HCT116 (cell line): ENCODE data around the gene SWT1. TPM values are rescaled to one million over a fixed set of nuclear protein-coding genes. Genes with fewer than 3 reads are reported as not detected.

Experiments
- ATAC-seq: fragments of 200-7000 bp; cut with Tn5 transposase; 2 replicates; pipeline ENCODE4 v1.9.1; 2020; ENCODE audit warnings: mild to moderate bottlenecking, moderate library complexity
- BruUV-seq: library from RNA; stranded (reverse); fragments of 400-500 nt; replicated peaks from 2 replicates; lab custom pipeline; 2021; lab: Mats Ljungman, UMichigan
- CTCF ChIA-PET: fragments of 300-600 bp; sonication (Branson Sonifier 250); formaldehyde crosslinking; loops from one replicate; lab custom pipeline; 2021; ENCODE audit warnings: antibody characterized with exemption; lab: Charles Lee
- POLR2A ChIA-PET: fragments of 300-600, 350-600 bp; sonication (Branson Sonifier 250); formaldehyde crosslinking; loops from one replicate; lab custom pipeline; 2021; ENCODE audit warnings: antibody characterized with exemption; lab: Charles Lee
- RAD21 ChIA-PET, 2 experiments: fragments of 300-600 bp; sonication (Branson Sonifier 250); formaldehyde crosslinking; loops; one replicate each; lab custom pipeline; 2023; ENCODE audit warnings: low total read pairs in 2 of 2; ENCODE audit not compliant: uncharacterized antibody in 2 of 2, unreplicated experiment in 2 of 2, low non-redundant PET in 1 of 2; lab: Charles Lee
- DNase-seq: peaks from one replicate; pipeline ENCODE4 v3.0.0-alpha.2; 2010; ENCODE audit warnings: low read depth, low spot score
- H2AFZ ChIP-seq: fragments of 200-600 bp; shearing (Covaris generic), sonication (generic); 2 replicates; pipeline ENCODE4 v1.6.1; 2017; ENCODE audit warnings: low read depth, mixed run types, mixed read lengths, antibody characterized with exemption, low read length; ENCODE audit not compliant: poor library complexity, severe bottlenecking
- H3K27ac ChIP-seq: 2 replicates; pipeline ENCODE4 v1.5.1; 2012; ENCODE audit warnings: low read depth, low read length
- H3K27me3 ChIP-seq: fragments of 200-600 bp; sonication (generic); 2 replicates; pipeline ENCODE4 v1.6.1; 2016; ENCODE audit warnings: mixed run types, low read length, mixed read lengths; ENCODE audit not compliant: insufficient read depth
- H3K36me3 ChIP-seq, 2 experiments: fragments of 200-500 bp in 1 of 2; fragments of 200-600 bp in 1 of 2; sonication (Bioruptor generic) in 1 of 2; sonication (generic) in 1 of 2; 2 replicates each; pipeline versions ENCODE4 v1.5.1 to v1.6.1; 2014 to 2016; ENCODE audit warnings: low read length in 2 of 2, inconsistent platforms in 1 of 2, mixed read lengths in 1 of 2, mixed run types in 1 of 2; ENCODE audit not compliant: insufficient read depth in 2 of 2, control insufficient read depth in 1 of 2
- H3K4me1 ChIP-seq, 2 experiments: fragments of 200-600 bp in 1 of 2; sonication (generic) in 1 of 2; 2 replicates each; pipeline versions ENCODE4 v1.5.1 to v1.6.1; 2012 to 2017; ENCODE audit warnings: low read length in 2 of 2, inconsistent platforms in 1 of 2, mild to moderate bottlenecking in 1 of 2, mixed read lengths in 1 of 2, mixed run types in 1 of 2, moderate library complexity in 1 of 2; ENCODE audit not compliant: insufficient read depth in 2 of 2, control insufficient read depth in 1 of 2
- H3K4me2 ChIP-seq: fragments of 200-600 bp; sonication (generic); 2 replicates; pipeline ENCODE4 v1.6.1; 2017; ENCODE audit warnings: mixed run types, low read length, mixed read lengths
- H3K4me3 ChIP-seq, 2 experiments: fragments of 200-600 bp in 1 of 2; sonication (generic) in 1 of 2; replicated peaks in 1 of 2; 2 replicates each; pipeline ENCODE4 v1.5.1; 2011 to 2016; ENCODE audit warnings: low read length in 2 of 2, control low read depth in 1 of 2, low read depth in 1 of 2, mild to moderate bottlenecking in 1 of 2, mixed read lengths in 1 of 2, mixed run types in 1 of 2
- H3K79me2 ChIP-seq: fragments of 200-600 bp; sonication (generic); 2 replicates; pipeline ENCODE4 v1.6.1; 2017; ENCODE audit warnings: mild to moderate bottlenecking, mixed run types, low read length, moderate library complexity, mixed read lengths; ENCODE audit not compliant: insufficient read depth
- H3K9ac ChIP-seq: fragments of 200-600 bp; sonication (generic); 2 replicates; pipeline ENCODE4 v1.6.1; 2016; ENCODE audit warnings: low read length, mixed read lengths
- H3K9me2 ChIP-seq: fragments of 200-600 bp; sonication (generic), shearing (Covaris generic); 2 replicates; pipeline ENCODE4 v1.6.1; 2017; ENCODE audit warnings: mixed run types, mild to moderate bottlenecking, moderate library complexity; ENCODE audit not compliant: insufficient read depth
- H3K9me3 ChIP-seq, 2 experiments: fragments of 200-500 bp in 1 of 2; fragments of 200-600 bp in 1 of 2; sonication (Bioruptor generic) in 1 of 2; sonication (generic) in 1 of 2; 2 replicates each; pipeline ENCODE4 v1.6.1; 2014 to 2017; ENCODE audit warnings: low read length in 2 of 2, mixed read lengths in 2 of 2, inconsistent platforms in 1 of 2, low read depth in 1 of 2, mild to moderate bottlenecking in 1 of 2, mixed run types in 1 of 2, moderate library complexity in 1 of 2; ENCODE audit not compliant: control insufficient read depth in 1 of 2, insufficient read depth in 1 of 2
- H4K20me1 ChIP-seq: fragments of 200-600 bp; sonication (generic), shearing (Covaris generic); 2 replicates; pipeline ENCODE4 v1.6.1; 2017; ENCODE audit warnings: mixed run types, mild to moderate bottlenecking, moderate library complexity; ENCODE audit not compliant: insufficient read depth
- CEBPB ChIP-seq: IDR thresholded peaks from 2 replicates; pipeline ENCODE4 v1.6.1; 2012; ENCODE audit warnings: low read depth
- EGR1 ChIP-seq: IDR thresholded peaks from 2 replicates; pipeline ENCODE4 v1.6.1; 2012; ENCODE audit warnings: low read depth
- ELF1 ChIP-seq: IDR thresholded peaks from 2 replicates; pipeline ENCODE4 v1.6.1; 2012; ENCODE audit warnings: low read depth, borderline replicate concordance
- FOSL1 ChIP-seq: IDR thresholded peaks from 2 replicates; pipeline ENCODE4 v1.6.1; 2012; ENCODE audit warnings: low read depth
- JUND ChIP-seq: IDR thresholded peaks from 2 replicates; pipeline ENCODE4 v1.6.1; 2012
- POLR2AphosphoS5 ChIP-seq: IDR thresholded peaks from 2 replicates; pipeline ENCODE4 v1.6.1; 2011; ENCODE audit warnings: mild to moderate bottlenecking, low read depth, low read length, moderate library complexity
- SP1 ChIP-seq: IDR thresholded peaks from 2 replicates; pipeline ENCODE4 v1.6.1; 2012; ENCODE audit warnings: low read depth
- SRF ChIP-seq: IDR thresholded peaks from 2 replicates; pipeline ENCODE4 v1.6.1; 2012; ENCODE audit warnings: low read depth
- ZFX ChIP-seq: fragments of 450-650 bp; IDR thresholded peaks from 2 replicates; pipeline ENCODE4 v1.6.1; 2017
- intact Hi-C: fragments of 100-400 bp; cut with micrococcal nuclease; formaldehyde crosslinking; loops from 2 replicates; pipeline ENCODE4 v1.10.0; 2022
- total RNA-seq: library from RNA; stranded (reverse); gene quantifications from one replicate; pipeline ENCODE4 v1.2.1, GENCODE V29; 2021; ENCODE audit not compliant: unreplicated experiment

Gene SWT1
- total RNA-seq, 1 experiment from 2014 or later = 3.3 TPM

DNA sequence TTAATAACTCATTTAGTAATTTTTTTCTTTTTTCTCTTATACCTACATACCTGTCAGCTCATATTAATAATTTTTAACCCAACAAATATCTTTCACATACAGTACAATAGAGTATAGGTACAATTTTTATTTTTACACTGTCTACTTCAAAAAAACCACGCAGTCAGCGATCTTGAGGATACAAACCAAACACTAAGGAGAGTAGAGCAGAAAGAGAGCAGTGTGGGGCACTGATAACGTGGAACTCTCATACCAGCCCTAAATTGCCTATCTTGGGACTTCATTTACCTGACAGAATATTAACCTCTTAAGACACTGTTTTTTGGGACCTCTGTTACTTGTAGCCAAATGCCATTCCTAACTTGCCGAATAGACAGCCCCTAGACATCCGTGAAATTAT, 5.8 kb upstream of the SWT1 start:
- Histone ChIP-seq H3K27ac (no peak overlapping the region), H3K79me2 (peaks cover 12% of the 10 kb centered on the region), H3K9ac (no peak overlapping the region), H3K4me1 (peaks cover 0 to 9% of the 10 kb centered on the region in 2 experiments; a peak in 2 of 4 replicates), H3K4me3 (no peak overlapping the region), H3K36me3 (peaks cover 0 to 8% of the 10 kb centered on the region in 2 experiments; a peak in 2 of 4 replicates), H4K20me1 (no peaks in the 10 kb centered on the region), H3K27me3 (no peaks in the 10 kb centered on the region), H2AFZ (no peak overlapping the region), H3K4me2 (no peak overlapping the region), H3K9me2 (no peaks in the 10 kb centered on the region), H3K9me3 (no peaks in the 10 kb centered on the region)
- DNase-seq (no peak), ATAC-seq (no peak)
- ChIA-PET POLR2A (no interaction called here), RAD21 (no interaction called here), CTCF (no interaction called here)
- BruUV-seq = no TSS peak
- TF ChIP-seq ELF1 = no peak
- no peak for TF ChIP-seq SP1
- no peak for TF ChIP-seq ZFX
- intact Hi-C loops = loop anchor here (10.0 kb wide), 1 partner anchor 164 kb away; the partner anchor contains the start of gene IVNS1ABP

DNA sequence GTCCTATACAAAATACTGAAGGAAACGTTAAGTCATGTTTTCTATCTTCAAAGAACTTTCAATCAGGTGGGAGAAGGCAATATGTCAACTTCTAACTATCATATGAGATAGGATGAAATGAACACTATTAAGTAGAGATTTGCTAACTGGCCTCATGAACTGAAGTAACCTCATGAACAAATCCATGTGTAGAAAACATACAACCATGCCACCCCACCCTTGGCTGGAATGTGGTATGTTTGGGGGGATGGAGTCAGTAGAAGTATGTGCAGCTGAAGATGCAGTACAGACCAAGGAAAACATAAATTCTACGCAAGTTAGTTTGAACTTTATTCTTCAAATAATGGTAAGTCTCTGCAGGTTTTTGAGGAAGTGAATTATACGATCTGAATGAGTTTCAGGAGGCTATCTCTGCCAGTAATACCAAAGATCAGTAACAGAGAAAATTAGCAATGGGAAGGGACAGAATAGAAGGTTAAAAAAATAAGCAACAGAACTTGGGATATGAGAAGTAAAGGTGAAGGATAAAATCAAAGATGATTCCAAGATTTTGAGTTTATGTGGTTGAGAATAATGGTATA, 4.7 kb upstream of the SWT1 start:
- H3K27me3 ChIP-seq = no peaks in the 10 kb centered on the region
- no peaks in the 10 kb centered on the region for H3K9me2 ChIP-seq
- no peak overlapping the region for H3K4me3 ChIP-seq
- H3K9me3 ChIP-seq = no peaks in the 10 kb centered on the region
- no peak overlapping the region for H3K9ac ChIP-seq
- RAD21 ChIA-PET = no interaction called here
- DNase-seq (no peak), ATAC-seq (no peak)
- CTCF ChIA-PET = no interaction called here
- no peak overlapping the region for H3K27ac ChIP-seq
- no peak overlapping the region for H2AFZ ChIP-seq
- peaks cover 0 to 8% of the 10 kb centered on the region in 2 experiments; a peak in 2 of 4 replicates for H3K36me3 ChIP-seq
- no peaks in the 10 kb centered on the region for H4K20me1 ChIP-seq
- H3K4me1 ChIP-seq = peaks cover 0 to 9% of the 10 kb centered on the region in 2 experiments; a peak in 2 of 4 replicates
- no peak for TF ChIP-seq EGR1
- TF ChIP-seq FOSL1 = no peak
- TF ChIP-seq JUND = no peak
- TF ChIP-seq POLR2AphosphoS5 = no peak
- no peak for TF ChIP-seq ELF1
- no peak for TF ChIP-seq SP1
- TF ChIP-seq SRF = no peak
- TF ChIP-seq CEBPB = no peak
- TF ChIP-seq ZFX = no peak
- BruUV-seq = no TSS peak
- POLR2A ChIA-PET = no interaction called here
- H3K79me2 ChIP-seq = peaks cover 14% of the 10 kb centered on the region
- no peak overlapping the region for H3K4me2 ChIP-seq
- intact Hi-C loops = loop anchor here (10.0 kb wide), 1 partner anchor 163 kb away; the partner anchor contains the start of gene IVNS1ABP
